HepG2 (cell line): ENCODE measurements around the gene ARL9. TPM values are rescaled to one million over a fixed set of nuclear protein-coding genes. Genes with fewer than 3 reads are reported as not detected.
A peak's percentile ranks its signal among the peaks of the same experiment; 100 is the strongest.

Source experiments
- CREB1 ChIP-seq, 2 experiments: fragments of 450-650 bp in 1 of 2; IDR thresholded peaks; 2 replicates each; pipeline ENCODE4 v1.6.1; 2016 to 2017; ENCODE audit warnings: control low read depth in 1 of 2, mild to moderate bottlenecking in 1 of 2, missing compliant biosample characterization in 1 of 2, missing genetic modification characterization in 1 of 2
- CREM ChIP-seq, 2 experiments: sonication (generic) in 1 of 2; formaldehyde crosslinking in 1 of 2; IDR thresholded peaks; 2 replicates each; pipeline versions ENCODE4 v1.4.0 to v1.6.1; 2016 to 2020; ENCODE audit warnings: antibody characterized with exemption in 1 of 2, mild to moderate bottlenecking in 1 of 2, missing genetic modification reagents in 1 of 2
- DMAP1 ChIP-seq: IDR thresholded peaks from 2 replicates; pipeline ENCODE4 v1.6.1; 2016
- DNMT3B ChIP-seq: conservative IDR thresholded peaks from 2 replicates; pipeline ENCODE4 v1.6.1; 2016; ENCODE audit warnings: missing biosample characterization, control low read depth
- HINFP ChIP-seq: sonication (generic); formaldehyde crosslinking; IDR thresholded peaks from 2 replicates; pipeline ENCODE4 v1.4.0; 2020; ENCODE audit warnings: low read depth, mild to moderate bottlenecking, missing genetic modification reagents
- IRF9 ChIP-seq: sonication (generic); formaldehyde crosslinking; IDR thresholded peaks from 2 replicates; pipeline ENCODE4 v1.8.0; 2022; ENCODE audit warnings: missing genetic modification reagents, mild to moderate bottlenecking, borderline replicate concordance
- KDM2A ChIP-seq: sonication (generic); formaldehyde crosslinking; IDR thresholded peaks from 2 replicates; pipeline ENCODE4 v1.4.0; 2020; ENCODE audit warnings: low read depth, missing genetic modification reagents, borderline replicate concordance
- MEF2D ChIP-seq: sonication (generic); formaldehyde crosslinking; IDR thresholded peaks from 2 replicates; pipeline ENCODE4 v1.5.1; 2020; ENCODE audit warnings: mild to moderate bottlenecking, missing genetic modification reagents
- NAIF1 ChIP-seq: sonication (generic); formaldehyde crosslinking; IDR thresholded peaks from 2 replicates; pipeline ENCODE4 v1.5.0; 2020; ENCODE audit warnings: mild to moderate bottlenecking, missing genetic modification reagents, borderline replicate concordance
- PHF8 ChIP-seq: sonication (generic); formaldehyde crosslinking; IDR thresholded peaks from 2 replicates; pipeline ENCODE4 v1.5.0; 2020; ENCODE audit warnings: missing genetic modification reagents
- SALL1 ChIP-seq: sonication (generic); formaldehyde crosslinking; IDR thresholded peaks from 2 replicates; pipeline ENCODE4 v1.8.0; 2022; ENCODE audit warnings: mild to moderate bottlenecking, missing genetic modification reagents
- SMARCE1 ChIP-seq: fragments of 450-650 bp; IDR thresholded peaks from 2 replicates; pipeline ENCODE4 v1.6.1; 2017; ENCODE audit warnings: borderline replicate concordance
- SOX6 ChIP-seq, 2 experiments: fragments of 450-650 bp in 1 of 2; sonication (generic) in 1 of 2; formaldehyde crosslinking in 1 of 2; IDR thresholded peaks; 2 replicates each; pipeline versions ENCODE4 v1.4.0 to v1.6.1; 2017 to 2020; ENCODE audit warnings: antibody characterized with exemption in 1 of 2, mild to moderate bottlenecking in 1 of 2, missing genetic modification reagents in 1 of 2
- ZBTB25 ChIP-seq: IDR thresholded peaks from 2 replicates; pipeline ENCODE4 v1.6.1; 2018; ENCODE audit warnings: missing genetic modification reagents
- ZFP82 ChIP-seq: sonication (generic); formaldehyde crosslinking; IDR thresholded peaks from 2 replicates; pipeline ENCODE4 v1.5.1; 2020; ENCODE audit warnings: mild to moderate bottlenecking, missing genetic modification reagents, borderline replicate concordance
- ZMYM4 ChIP-seq: sonication (generic); formaldehyde crosslinking; IDR thresholded peaks from 2 replicates; pipeline ENCODE4 v1.8.1; 2023; ENCODE audit warnings: mild to moderate bottlenecking, missing genetic modification reagents
- ZNF414 ChIP-seq: sonication (generic); formaldehyde crosslinking; IDR thresholded peaks from 2 replicates; pipeline ENCODE4 v1.5.0; 2020; ENCODE audit warnings: missing genetic modification reagents
- ZNF503 ChIP-seq: sonication (generic); formaldehyde crosslinking; IDR thresholded peaks from 2 replicates; pipeline ENCODE4 v1.4.0; 2020; ENCODE audit warnings: missing genetic modification reagents
- ZNF558 ChIP-seq: sonication (generic); formaldehyde crosslinking; IDR thresholded peaks from 2 replicates; pipeline ENCODE4 v1.9.0; 2022; ENCODE audit warnings: mild to moderate bottlenecking, missing genetic modification reagents, borderline replicate concordance
- ZNF841 ChIP-seq: sonication (generic); formaldehyde crosslinking; IDR thresholded peaks from 2 replicates; pipeline ENCODE4 v1.8.1; 2023; ENCODE audit warnings: missing genetic modification reagents, borderline replicate concordance
- polyA plus RNA-seq, 8 experiments: library from polyadenylated mRNA; depleted of rRNA in 3 of 8; stranded (reverse) in 7 of 8; unstranded in 1 of 8; fragments of >200 nt; fragmentation: Illumina TruSeq in 4 of 8; extraction: Trizol in 4 of 8; gene quantifications; 2 replicates each; pipeline versions ENCODE4 v1.2.1 to v1.2.3, GENCODE V29; 2011 to 2016; ENCODE audit warnings: low read depth in 4 of 8, missing spikeins in 1 of 8, mixed read lengths in 1 of 8; ENCODE audit not compliant: insufficient read depth in 1 of 8
- total RNA-seq, 5 experiments: library from RNA; depleted of rRNA; stranded (reverse); fragments of >200 nt; fragmentation: Illumina TruSeq; extraction: Trizol; gene quantifications; 2 replicates each; pipeline ENCODE4 v1.2.3, GENCODE V29; 2016; ENCODE audit warnings: low read depth in 1 of 5

The ARL9 gene
- total and polyA plus RNA-seq, 2 of the 13 experiments (the other 11 are each of a cell fraction or from before 2014, with no cell fraction given), result not detected

GRCh38 chr4:56544573-56545131 is 39.1 kb downstream of the ARL9 start (continued):
- TF ChIP-seq ZBTB25 (CRISPR knock-in tag) (peak; percentile 38; the same call in 1 of the 2 replicates), PHF8 (CRISPR knock-in tag) (peak; percentile 52), DMAP1 (peak; percentile 67; the same call in 1 of the 2 replicates), NAIF1 (no peak), ZFP82 (no peak), SMARCE1 (no peak), SALL1 (CRISPR knock-in tag) (peak; percentile 79), SOX6 (IDR thresholded peaks at IDR 0.05) (no peak), SOX6 (CRISPR knock-in tag; IDR thresholded peaks at IDR 0.05) (peak; percentile 65), MEF2D (0 out of 2 replicates have a peak, but pooled peaks have one; percentile 41), ZNF841 (no peak), ZNF414 (CRISPR knock-in tag) (0 out of 2 replicates have a peak, but pooled peaks have one; percentile 49), DNMT3B (CRISPR knock-in tag) (no peak), ZNF558 (no peak), KDM2A (CRISPR knock-in tag) (peak; percentile 98), CREM (IDR thresholded peaks at IDR 0.05) (0 out of 2 replicates have a peak, but pooled peaks have one; percentile 33), CREM (CRISPR knock-in tag; IDR thresholded peaks at IDR 0.05) (no peak), ZNF503 (CRISPR knock-in tag) (0 out of 2 replicates have a peak, but pooled peaks have one; percentile 47), IRF9 (peak; percentile 54; the same call in 1 of the 2 replicates), CREB1 (IDR thresholded peaks at IDR 0.05) (peak; percentile 86), CREB1 (CRISPR knock-in tag; IDR thresholded peaks at IDR 0.05) (no peak), HINFP (CRISPR knock-in tag) (peak; percentile 57; the same call in 1 of the 2 replicates), ZMYM4 (CRISPR knock-in tag) (peak; percentile 92)
